Measurements from ENCODE around the gene CDH13. TPM values are rescaled to one million over a fixed set of nuclear protein-coding genes. Genes with fewer than 3 reads are reported as not detected.

Gene CDH13
- total RNA-seq, 2 experiments from 2014 or later = not detected

- no TSS peak for BruUV-seq (replicated peaks)
- no peak for DNase-seq (ENCODE audit: low spot score)
- POLR2A ChIA-PET = no interaction called here
These were observed 950.4 kb downstream of the CDH13 start for GRCh38 chr16:83577078-83577745.

GRCh38 chr16:83578171-83578570, 951.4 kb downstream of the CDH13 start:
- no peaks in the 10 kb centered on the region for H3K9me2 ChIP-seq (ENCODE audit: insufficient read depth, low read length)
- ChIA-PET POLR2A (no interaction called here), CTCF (ENCODE audit: unreplicated experiment) (no interaction called here)
- BruUV-seq (replicated peaks) = no TSS peak
- H3K9me3 ChIP-seq (ENCODE audit: low read length) = no peaks in the 10 kb centered on the region
- H3K79me2 ChIP-seq (ENCODE audit: insufficient read depth, low read depth, low read length) = no peaks in the 10 kb centered on the region
- no peaks in the 10 kb centered on the region for H3K4me1 ChIP-seq (ENCODE audit: insufficient read depth, low read length, poor library complexity, severe bottlenecking)
- TF ChIP-seq EZH2phosphoT487 (IDR thresholded peaks at IDR 0.05; ENCODE audit: borderline replicate concordance, low read depth, low read length) (no peak), CTCF (conservative IDR thresholded peaks at IDR 0.05; ENCODE audit: low read length) (no peak)
- no peak for DNase-seq (ENCODE audit: low spot score)
- H3K36me3 ChIP-seq (ENCODE audit: insufficient read depth, low read length) = no peaks in the 10 kb centered on the region
- H2AFZ ChIP-seq (ENCODE audit: low read length) = no peak overlapping the region
- no peaks in the 10 kb centered on the region for H4K20me1 ChIP-seq (ENCODE audit: insufficient read depth, low read length)
- intact Hi-C loops (cut with micrococcal nuclease; ENCODE audit: unreplicated experiment) = no loop called here
- no peak overlapping the region for H3K27ac ChIP-seq (ENCODE audit: low read depth, low read length, poor library complexity, severe bottlenecking)
- no peak overlapping the region for H3K4me2 ChIP-seq (ENCODE audit: low read length)
- H3K4me3 ChIP-seq (ENCODE audit: low read depth, low read length, poor library complexity, severe bottlenecking) = no peak overlapping the region

More at GRCh38 chr16:83577078-83577745, 950.4 kb downstream of the CDH13 start:
- no peaks in the 10 kb centered on the region for H3K4me1 ChIP-seq (ENCODE audit: insufficient read depth, low read length, poor library complexity, severe bottlenecking)
- no peak overlapping the region for H3K4me3 ChIP-seq (ENCODE audit: low read depth, low read length, poor library complexity, severe bottlenecking)
- TF ChIP-seq CTCF (conservative IDR thresholded peaks at IDR 0.05; ENCODE audit: low read length) = no peak
- no peak for TF ChIP-seq EZH2phosphoT487 (IDR thresholded peaks at IDR 0.05; ENCODE audit: borderline replicate concordance, low read depth, low read length)
- H3K27ac ChIP-seq (ENCODE audit: low read depth, low read length, poor library complexity, severe bottlenecking) = no peak overlapping the region
- intact Hi-C loops (cut with micrococcal nuclease; ENCODE audit: unreplicated experiment) = no loop called here
- CTCF ChIA-PET (ENCODE audit: unreplicated experiment) = no interaction called here
- H3K9me3 ChIP-seq (ENCODE audit: low read length) = no peaks in the 10 kb centered on the region
- H3K9me2 ChIP-seq (ENCODE audit: insufficient read depth, low read length) = no peaks in the 10 kb centered on the region
- H3K79me2 ChIP-seq (ENCODE audit: insufficient read depth, low read depth, low read length) = no peaks in the 10 kb centered on the region
- H3K36me3 ChIP-seq (ENCODE audit: insufficient read depth, low read length) = no peaks in the 10 kb centered on the region
- H4K20me1 ChIP-seq (ENCODE audit: insufficient read depth, low read length) = no peaks in the 10 kb centered on the region
- no peak overlapping the region for H2AFZ ChIP-seq (ENCODE audit: low read length)
- H3K4me2 ChIP-seq (ENCODE audit: low read length) = no peak overlapping the region

GRCh38 chr16:83579027-83579426, 952.3 kb downstream of the CDH13 start:
- CTCF ChIA-PET (ENCODE audit: unreplicated experiment) = no interaction called here
- intact Hi-C loops (cut with micrococcal nuclease; ENCODE audit: unreplicated experiment) = no loop called here
- Histone ChIP-seq H4K20me1 (ENCODE audit: insufficient read depth, low read length) (no peaks in the 10 kb centered on the region), H3K4me3 (ENCODE audit: low read depth, low read length, poor library complexity, severe bottlenecking) (no peak overlapping the region), H3K27ac (ENCODE audit: low read depth, low read length, poor library complexity, severe bottlenecking) (no peak overlapping the region), H3K9me2 (ENCODE audit: insufficient read depth, low read length) (no peaks in the 10 kb centered on the region), H3K9me3 (ENCODE audit: low read length) (no peaks in the 10 kb centered on the region), H3K4me1 (ENCODE audit: insufficient read depth, low read length, poor library complexity, severe bottlenecking) (no peaks in the 10 kb centered on the region), H3K4me2 (ENCODE audit: low read length) (no peak overlapping the region), H3K36me3 (ENCODE audit: insufficient read depth, low read length) (no peaks in the 10 kb centered on the region), H2AFZ (ENCODE audit: low read length) (no peak overlapping the region), H3K79me2 (ENCODE audit: insufficient read depth, low read depth, low read length) (no peaks in the 10 kb centered on the region)
- DNase-seq (ENCODE audit: low spot score) = no peak
- POLR2A ChIA-PET = no interaction called here
- no TSS peak for BruUV-seq (replicated peaks)
- no peak for TF ChIP-seq EZH2phosphoT487 (IDR thresholded peaks at IDR 0.05; ENCODE audit: borderline replicate concordance, low read depth, low read length)
- TF ChIP-seq CTCF (conservative IDR thresholded peaks at IDR 0.05; ENCODE audit: low read length) = no peak

Data from OCI-LY7 (cell line).